GM18526 (cell line): ENCODE measurements around the gene KHDC1.

ENCODE experiments used
- POLR2A ChIP-seq: IDR thresholded peaks from 3 replicates; pipeline ENCODE4 v1.6.1; 2011; ENCODE audit not compliant: insufficient read length; ENCODE audit errors: extremely low read depth

Gene KHDC1, protein sequence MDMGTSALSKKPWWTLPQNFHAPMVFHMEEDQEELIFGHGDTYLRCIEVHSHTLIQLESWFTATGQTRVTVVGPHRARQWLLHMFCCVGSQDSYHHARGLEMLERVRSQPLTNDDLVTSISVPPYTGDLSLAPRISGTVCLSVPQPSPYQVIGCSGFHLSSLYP

DNA sequence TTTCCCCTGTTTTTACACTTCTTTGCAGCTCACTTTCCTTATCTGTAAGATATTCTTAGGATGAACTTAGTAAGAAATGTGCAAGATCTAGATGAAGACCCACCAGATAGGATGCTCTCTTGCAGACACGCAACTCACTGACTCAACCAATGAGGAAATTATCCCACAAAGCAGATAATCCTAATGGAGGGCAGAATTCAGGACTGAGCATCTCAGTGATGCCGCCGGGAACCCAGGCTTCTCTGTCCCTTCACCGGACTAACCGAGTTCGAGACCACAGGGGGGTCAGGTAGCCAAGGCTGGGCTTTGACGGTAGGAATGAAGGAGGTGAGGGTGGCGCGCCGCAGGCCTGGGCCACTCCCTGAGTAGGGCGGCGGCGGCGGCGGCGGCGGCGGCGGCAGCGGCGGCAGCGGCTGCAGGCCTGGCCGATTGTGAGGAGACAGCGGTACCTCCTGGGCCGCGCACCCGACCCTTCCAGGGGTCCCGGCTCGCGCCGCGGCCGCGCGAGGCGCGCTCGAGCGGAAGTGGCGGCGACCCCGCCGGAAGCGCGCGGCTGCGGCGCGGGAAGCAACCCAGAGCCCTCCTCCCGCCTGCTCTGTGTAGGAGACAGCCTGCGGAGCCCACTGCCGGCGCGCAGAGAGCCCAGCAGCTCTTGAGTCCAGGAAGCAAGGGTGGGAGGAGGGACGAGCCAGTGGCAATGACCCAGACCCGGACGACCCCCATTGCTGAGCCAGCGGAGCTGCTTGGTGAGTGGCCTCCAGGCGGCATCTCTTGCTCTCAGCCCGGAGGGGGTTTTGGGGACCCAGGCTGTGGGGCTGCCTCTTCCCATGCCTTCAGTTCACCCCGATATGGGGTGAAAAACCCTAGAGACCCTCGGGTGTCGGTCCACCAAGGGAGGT, at the start of gene KHDC1:
KHDC1 (minus strand) TSS at position 526 of the 899 bp plus-strand sequence. CDS start 20,679 bp downstream, outside the sequence.
- peak; percentile 76 for TF ChIP-seq POLR2A

DNA sequence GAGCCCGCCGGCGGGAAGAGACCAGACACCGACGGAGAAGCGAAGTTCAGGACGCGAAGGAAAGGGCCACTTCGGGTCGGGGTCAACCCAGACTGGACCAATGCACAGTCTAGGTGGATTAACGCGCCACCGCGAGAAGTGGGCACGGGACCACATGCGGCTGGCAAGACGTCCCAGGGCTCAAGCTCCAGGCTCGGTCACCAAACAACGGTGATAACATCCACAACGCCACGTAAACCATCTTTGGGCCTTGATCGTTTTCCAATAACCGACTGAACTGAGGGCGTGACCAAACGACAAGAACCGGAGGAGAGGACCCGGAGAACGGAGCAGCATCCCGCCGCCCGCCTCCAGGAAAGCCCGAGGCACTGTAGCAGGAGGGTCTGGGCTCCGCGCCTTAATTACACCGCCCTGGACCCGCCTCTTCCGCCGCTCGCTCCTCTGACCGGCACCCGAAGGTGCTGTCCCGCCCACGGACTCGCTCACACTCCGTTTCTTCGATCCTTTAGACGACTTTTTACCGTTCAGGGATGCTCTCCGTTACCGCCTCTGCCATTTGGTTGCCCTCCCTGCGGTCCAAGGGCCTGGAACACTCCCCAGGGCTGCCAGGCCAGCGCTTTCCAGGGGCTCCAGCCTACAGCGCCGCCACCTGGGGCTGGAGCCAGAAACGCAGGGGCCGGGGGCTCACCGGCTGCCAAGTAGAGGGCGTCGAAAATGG, 46.9 kb upstream of the KHDC1 start:
- TF ChIP-seq POLR2A = peak; percentile 74

DNA sequence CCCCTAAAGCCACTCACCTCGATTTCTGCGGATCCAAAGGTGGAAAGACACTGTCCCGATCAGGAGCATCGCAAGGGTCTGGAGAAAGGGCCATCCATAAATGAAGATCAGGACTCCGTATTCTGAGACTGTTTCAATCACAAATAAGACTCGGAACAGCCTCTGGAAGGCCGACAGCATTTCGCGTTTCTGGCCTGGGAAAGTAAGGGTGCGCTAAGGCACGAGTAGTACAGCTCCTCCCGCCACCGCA, 46.5 kb upstream of the KHDC1 start:
- TF ChIP-seq POLR2A = no peak

DNA sequence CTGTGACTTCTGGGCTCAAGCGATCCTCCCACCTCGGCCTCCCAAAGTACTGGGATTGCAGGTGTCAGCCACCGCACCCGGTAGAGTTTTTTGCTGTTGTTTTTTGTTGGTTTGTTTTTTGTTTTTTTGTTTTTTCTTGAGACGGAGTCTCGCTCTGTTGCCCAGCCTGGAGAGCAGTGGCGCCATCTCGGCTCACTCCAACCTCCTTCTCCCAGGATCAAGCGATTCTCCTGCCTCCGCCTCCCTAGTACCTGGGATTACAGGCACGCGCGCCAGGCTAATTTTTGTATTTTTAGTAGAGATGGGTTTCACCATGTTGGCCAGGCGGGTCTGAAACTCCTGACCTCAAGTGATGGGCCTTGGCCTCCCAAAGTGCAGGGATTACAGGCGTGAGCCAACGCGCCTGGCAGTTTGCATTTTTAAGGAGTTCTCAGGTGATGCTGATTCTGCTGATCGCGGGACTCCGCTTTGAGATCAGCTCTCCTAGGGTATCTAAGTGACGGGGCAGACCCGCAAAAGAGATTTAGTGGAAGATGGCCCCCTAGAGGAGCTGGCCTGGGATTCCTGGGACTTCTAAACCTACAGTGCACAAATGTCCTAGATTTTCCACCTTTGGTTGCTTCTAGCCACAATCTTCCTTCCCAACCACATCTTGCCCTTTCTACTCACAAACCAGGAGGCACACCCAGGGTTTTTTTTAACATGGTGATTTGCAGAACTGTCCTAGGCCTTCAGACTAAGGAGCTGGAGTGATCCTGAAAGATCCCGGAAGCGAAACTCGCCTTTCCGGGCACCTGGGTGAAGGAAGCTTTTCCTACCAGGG, 45.9 kb upstream of the KHDC1 start:
- no peak for TF ChIP-seq POLR2A

DNA sequence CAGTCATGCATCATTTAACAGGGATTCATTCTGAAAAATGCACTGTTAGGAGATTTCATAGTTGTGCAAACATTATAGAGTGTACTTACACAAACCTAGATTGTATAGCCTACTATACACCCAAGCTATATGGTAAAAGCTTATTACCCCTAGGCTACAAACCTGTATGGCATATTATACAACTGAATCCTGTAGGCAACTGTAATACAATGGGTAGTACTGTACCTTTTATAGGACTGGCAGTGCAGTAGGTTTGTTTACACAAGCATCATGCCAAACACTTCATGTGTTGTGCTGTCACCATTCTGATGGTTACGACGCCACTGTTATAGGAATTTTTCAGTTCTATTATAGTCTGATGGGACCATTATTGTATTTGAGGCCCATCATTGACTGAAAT, 39.3 kb upstream of the KHDC1 start:
- no peak for TF ChIP-seq POLR2A

GRCh38 chr6:73299151-73299971, 36.4 kb upstream of the KHDC1 start:
- no peak for TF ChIP-seq POLR2A

DNA sequence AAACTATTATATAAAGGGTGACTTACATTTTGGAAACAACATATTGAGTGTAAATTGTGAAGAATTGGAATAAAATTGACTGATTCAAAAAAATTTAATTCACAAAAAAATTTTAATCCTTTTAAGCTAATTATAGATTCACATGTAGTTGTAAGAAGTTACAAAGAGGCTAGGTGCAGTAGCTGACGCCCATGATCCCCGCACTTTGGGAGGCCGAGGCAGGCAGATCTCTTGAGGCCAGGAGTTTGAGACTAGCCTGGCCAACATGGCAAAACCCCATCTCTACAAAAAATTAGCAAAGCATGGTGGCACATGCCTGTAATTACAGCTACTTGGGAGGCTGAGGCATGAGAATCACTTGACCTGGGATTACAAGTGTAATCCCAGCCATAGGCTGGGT, 30.3 kb upstream of the KHDC1 start:
- TF ChIP-seq POLR2A = no peak

DNA sequence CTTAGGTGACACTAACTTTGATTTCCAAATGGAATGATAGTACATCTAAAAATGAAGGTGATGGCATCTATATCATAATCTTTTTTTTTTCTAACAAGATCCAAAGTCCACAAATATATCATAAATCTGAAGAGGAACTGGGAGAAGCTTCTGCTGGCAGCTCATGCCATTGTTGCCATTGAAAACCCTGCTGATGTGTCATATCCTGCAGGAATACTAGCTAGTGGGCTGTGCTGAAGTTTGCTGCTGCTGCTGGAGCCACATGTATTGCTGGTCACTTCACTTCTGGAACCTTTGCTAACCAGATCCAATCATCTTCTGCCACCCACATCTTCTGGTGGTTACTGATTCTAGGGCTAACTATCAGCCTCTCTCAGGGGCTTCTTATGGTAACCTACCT, 27.4 kb upstream of the KHDC1 start:
- no peak for TF ChIP-seq POLR2A

GRCh38 chr6:73286752-73287151, 23.8 kb upstream of the KHDC1 start:
- no peak for TF ChIP-seq POLR2A

DNA sequence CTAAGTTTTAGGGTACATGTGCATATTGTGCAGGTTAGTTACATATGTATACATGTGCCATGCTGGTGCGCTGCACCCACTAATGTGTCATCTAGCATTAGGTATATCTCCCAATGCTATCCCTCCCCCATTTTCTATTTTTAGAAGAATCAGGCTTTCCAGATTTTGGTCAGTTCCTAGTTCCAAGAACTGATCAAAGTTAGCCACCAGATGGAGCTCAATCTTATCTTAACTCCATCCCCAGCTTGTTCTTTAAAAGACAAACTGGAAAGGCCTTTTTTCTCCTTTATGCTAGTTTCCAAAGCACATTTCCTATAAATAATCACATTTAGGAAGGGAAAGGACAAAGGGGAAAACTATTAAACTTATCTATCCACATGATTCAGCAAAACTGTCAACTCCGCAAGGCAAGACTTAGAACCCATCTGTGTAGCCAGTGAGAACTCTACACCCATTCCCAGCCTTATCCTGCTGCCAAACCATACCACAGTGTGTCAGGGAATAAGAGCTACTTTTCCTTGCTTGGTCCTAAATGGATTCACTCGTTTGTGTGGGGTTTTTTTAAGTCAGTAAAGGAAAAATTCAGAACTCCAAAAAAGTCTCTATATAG, 22.8 kb upstream of the KHDC1 start:
- no peak for TF ChIP-seq POLR2A

DNA sequence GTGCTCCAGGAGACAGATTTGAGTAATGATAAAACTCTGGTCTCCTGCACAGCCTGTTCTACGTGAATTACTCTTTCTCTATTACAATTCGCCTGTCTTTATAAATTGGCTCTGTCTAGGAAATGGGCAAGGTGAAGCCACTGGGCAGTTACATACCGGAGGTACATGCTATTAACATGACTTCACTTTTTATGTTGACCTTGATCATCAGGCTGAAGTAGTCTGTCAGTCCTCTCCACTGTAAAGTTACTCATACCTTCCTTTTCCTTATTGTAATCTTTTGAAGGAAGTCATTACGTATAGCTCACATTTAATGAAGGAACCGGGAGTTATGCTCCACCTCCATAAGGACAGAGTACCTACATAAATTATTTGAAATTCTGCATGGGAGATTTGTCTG, 19.9 kb upstream of the KHDC1 start:
- TF ChIP-seq POLR2A = no peak

DNA sequence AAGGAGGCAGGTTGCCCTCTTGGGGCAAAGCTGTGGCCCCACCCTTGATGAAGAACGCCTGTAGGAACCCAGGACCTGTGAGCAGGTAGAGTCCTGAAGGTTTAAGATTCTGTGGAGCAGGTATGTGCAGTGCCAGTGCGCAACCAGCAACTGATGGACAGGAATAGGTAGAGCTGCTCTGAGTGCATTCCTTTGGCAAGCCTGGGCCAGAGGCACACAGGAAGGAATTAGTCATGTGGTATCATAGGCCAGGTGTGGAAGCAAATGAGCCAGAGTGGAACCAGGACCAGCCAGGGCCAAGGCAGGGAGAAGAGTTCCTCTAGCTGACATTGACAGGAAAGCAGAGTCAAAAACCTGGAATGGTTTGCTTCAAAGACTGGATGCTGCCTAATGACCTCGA, 1.4 kb upstream of the KHDC1 start:
- TF ChIP-seq POLR2A = no peak

GRCh38 chr6:73263570-73263909, 544 bp upstream of the KHDC1 start:
- TF ChIP-seq POLR2A = no peak

DNA sequence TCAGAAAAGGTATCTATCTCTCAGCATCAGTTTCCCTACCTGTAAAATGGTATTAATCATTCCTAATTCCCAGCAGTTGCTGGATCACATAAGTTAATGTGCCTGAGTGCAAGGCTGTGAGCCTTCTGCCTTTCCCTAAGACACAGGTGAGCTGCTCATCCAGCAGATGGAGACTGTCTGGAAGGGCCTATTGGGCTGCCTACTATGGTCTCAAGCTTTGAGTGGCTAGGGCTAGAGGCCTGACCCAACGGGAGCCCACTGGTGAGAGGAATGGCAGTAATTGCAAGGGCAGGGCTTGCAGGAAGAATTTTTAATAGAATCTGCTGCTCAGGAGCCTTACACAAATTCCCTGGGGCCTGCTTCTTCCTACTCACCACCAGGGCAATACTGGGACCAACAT, 4.3 kb downstream of the KHDC1 start:
- no peak for TF ChIP-seq POLR2A

GRCh38 chr6:73252703-73253102, 10.3 kb downstream of the KHDC1 start:
- TF ChIP-seq POLR2A = no peak

GRCh38 chr6:73250016-73250415, 13.0 kb downstream of the KHDC1 start:
- no peak for TF ChIP-seq POLR2A
